ENCODE measurements around the gene EXOSC9.

- TF ChIP-seq CTCF (conservative IDR thresholded peaks at IDR 0.05; ENCODE audit: low read depth, low read length) (no peak), EZH2 (IDR thresholded peaks at IDR 0.05; ENCODE audit: borderline replicate concordance, low read depth, low read length, poor library complexity, severe bottlenecking) (no peak)
Measured at GRCh38 chr4:121789455-121789854, 11.7 kb upstream of the EXOSC9 start.
